Dendritic cell treated with granulocyte-macrophage colony-stimulating factor and Interleukin-4, amounts not matched to agents 40 ng/mL and 50 ng/mL, for 4 days (primary cell): ENCODE measurements around the gene MEAK7.
A peak's percentile ranks its signal among the peaks of the same experiment; 100 is the strongest.

Source experiments
- H3K27ac Mint-ChIP-seq: one replicate; pipeline ENCODE4 v1.8.0; 2022; ENCODE audit warnings: mild to moderate bottlenecking, mixed read lengths
- H3K27me3 Mint-ChIP-seq: one replicate; pipeline ENCODE4 v1.8.0; 2022; ENCODE audit warnings: mild to moderate bottlenecking, mixed read lengths
- H3K36me3 Mint-ChIP-seq: one replicate; pipeline ENCODE4 v1.8.0; 2022; ENCODE audit warnings: low read depth, mixed read lengths
- H3K4me1 Mint-ChIP-seq: one replicate; pipeline ENCODE4 v1.8.0; 2022; ENCODE audit warnings: low read depth, mixed read lengths
- H3K4me3 Mint-ChIP-seq: one replicate; pipeline ENCODE4 v1.8.0; 2022; ENCODE audit warnings: mild to moderate bottlenecking, moderate library complexity, mixed read lengths
- H3K9me3 Mint-ChIP-seq: one replicate; pipeline ENCODE4 v1.8.0; 2022; ENCODE audit warnings: mixed read lengths
- intact Hi-C: fragments of 100-400 bp; cut with micrococcal nuclease; formaldehyde crosslinking; loops from one replicate; pipeline ENCODE4 v1.15.0; 2022

MEAK7 gene

GRCh38 chr16:84511831-84512230 is 7.4 kb upstream of the MEAK7 start:
- intact Hi-C loops: loop anchor here (1.0 to 5.0 kb wide), 3 partner anchors 50 to 215 kb away; no protein-coding TSS in a partner anchor
- Mint-ChIP-seq H3K36me3 (no peaks in the 10 kb centered on the region), H3K27ac (no peak overlapping the region), H3K4me1 (peaks cover 55% of the 10 kb centered on the region), H3K27me3 (peaks cover 1% of the 10 kb centered on the region), H3K9me3 (no peaks in the 10 kb centered on the region), H3K4me3 (no peak overlapping the region)

- peaks cover 1% of the 10 kb centered on the region for H3K27me3 Mint-ChIP-seq
- no peaks in the 10 kb centered on the region for H3K36me3 Mint-ChIP-seq
- H3K4me1 Mint-ChIP-seq: peaks cover 55% of the 10 kb centered on the region
- H3K9me3 Mint-ChIP-seq: no peaks in the 10 kb centered on the region
- H3K27ac Mint-ChIP-seq: no peak overlapping the region
- intact Hi-C loops: loop anchor here (1.0 to 5.0 kb wide), 3 partner anchors 51 to 216 kb away; no protein-coding TSS in a partner anchor
- no peak overlapping the region for H3K4me3 Mint-ChIP-seq
Observed at GRCh38 chr16:84511180-84511800, 6.8 kb upstream of the MEAK7 start.

GRCh38 chr16:84509032-84509950 is 4.8 kb upstream of the MEAK7 start:
- no peak overlapping the region for H3K4me3 Mint-ChIP-seq
- peaks cover 57% of the 10 kb centered on the region for H3K4me1 Mint-ChIP-seq
- peaks cover 1% of the 10 kb centered on the region for H3K27me3 Mint-ChIP-seq
- no peak overlapping the region for H3K27ac Mint-ChIP-seq
- H3K36me3 Mint-ChIP-seq: no peaks in the 10 kb centered on the region
- intact Hi-C loops: loop anchor here (5.0 kb wide), 1 partner anchor 552 kb away; no protein-coding TSS in a partner anchor
- H3K9me3 Mint-ChIP-seq: no peaks in the 10 kb centered on the region

GRCh38 chr16:84508502-84508901 is 4.0 kb upstream of the MEAK7 start:
- H3K4me3 Mint-ChIP-seq: no peak overlapping the region
- H3K36me3 Mint-ChIP-seq: no peaks in the 10 kb centered on the region
- H3K27me3 Mint-ChIP-seq: peaks cover 1% of the 10 kb centered on the region
- intact Hi-C loops: loop anchor here (5.0 kb wide), 1 partner anchor 551 kb away; no protein-coding TSS in a partner anchor
- no peak overlapping the region for H3K27ac Mint-ChIP-seq
- no peaks in the 10 kb centered on the region for H3K9me3 Mint-ChIP-seq
- peaks cover 56% of the 10 kb centered on the region for H3K4me1 Mint-ChIP-seq

GRCh38 chr16:84507011-84507982 is 2.8 kb upstream of the MEAK7 start:
- H3K27me3 Mint-ChIP-seq: peaks cover 1% of the 10 kb centered on the region
- peak overlapping the region; percentile 54 for H3K4me3 Mint-ChIP-seq
- no peaks in the 10 kb centered on the region for H3K36me3 Mint-ChIP-seq
- no peaks in the 10 kb centered on the region for H3K9me3 Mint-ChIP-seq
- peak overlapping the region; percentile 74 for H3K27ac Mint-ChIP-seq
- intact Hi-C loops: loop anchor here (5.0 kb wide), 1 partner anchor 550 kb away; no protein-coding TSS in a partner anchor
- H3K4me1 Mint-ChIP-seq: peaks cover 61% of the 10 kb centered on the region

- intact Hi-C loops: loop anchor here (5.0 kb wide), 1 partner anchor 548 kb away; no protein-coding TSS in a partner anchor
- H3K9me3 Mint-ChIP-seq: no peaks in the 10 kb centered on the region
- H3K27me3 Mint-ChIP-seq: peaks cover 1% of the 10 kb centered on the region
- H3K4me3 Mint-ChIP-seq: peak overlapping the region; percentile 94
- peak overlapping the region; percentile 90 for H3K27ac Mint-ChIP-seq
- peaks cover 9% of the 10 kb centered on the region for H3K36me3 Mint-ChIP-seq
- peaks cover 49% of the 10 kb centered on the region for H3K4me1 Mint-ChIP-seq
Observed at GRCh38 chr16:84505249-84506187, 1.1 kb upstream of the MEAK7 start.

- H3K27ac Mint-ChIP-seq: peak overlapping the region; percentile 90
- peaks cover 15% of the 10 kb centered on the region for H3K36me3 Mint-ChIP-seq
- no peaks in the 10 kb centered on the region for H3K27me3 Mint-ChIP-seq
- peak overlapping the region; percentile 94 for H3K4me3 Mint-ChIP-seq
- H3K9me3 Mint-ChIP-seq: no peaks in the 10 kb centered on the region
- intact Hi-C loops: no loop called here
- H3K4me1 Mint-ChIP-seq: peaks cover 49% of the 10 kb centered on the region
Observed at GRCh38 chr16:84503751-84504395, 586 bp downstream of the MEAK7 start.

GRCh38 chr16:84502581-84502980 is 1.9 kb downstream of the MEAK7 start:
- Mint-ChIP-seq H3K4me3 (no peak overlapping the region), H3K27me3 (no peaks in the 10 kb centered on the region), H3K9me3 (no peaks in the 10 kb centered on the region), H3K36me3 (peaks cover 24% of the 10 kb centered on the region), H3K27ac (no peak overlapping the region), H3K4me1 (peaks cover 46% of the 10 kb centered on the region)
- intact Hi-C loops: no loop called here

- Mint-ChIP-seq H3K36me3 (peaks cover 29% of the 10 kb centered on the region), H3K27ac (no peak overlapping the region), H3K27me3 (no peaks in the 10 kb centered on the region), H3K9me3 (no peaks in the 10 kb centered on the region), H3K4me1 (peaks cover 41% of the 10 kb centered on the region), H3K4me3 (no peak overlapping the region)
- intact Hi-C loops: no loop called here
Observed at GRCh38 chr16:84502075-84502474, 2.4 kb downstream of the MEAK7 start.

GRCh38 chr16:84501077-84501735 is 3.3 kb downstream of the MEAK7 start:
- no peak overlapping the region for H3K27ac Mint-ChIP-seq
- H3K27me3 Mint-ChIP-seq: no peaks in the 10 kb centered on the region
- intact Hi-C loops: no loop called here
- H3K4me3 Mint-ChIP-seq: no peak overlapping the region
- no peaks in the 10 kb centered on the region for H3K9me3 Mint-ChIP-seq
- peaks cover 32% of the 10 kb centered on the region for H3K4me1 Mint-ChIP-seq
- H3K36me3 Mint-ChIP-seq: peaks cover 37% of the 10 kb centered on the region

GRCh38 chr16:84500531-84500930 is 3.9 kb downstream of the MEAK7 start:
- H3K27me3 Mint-ChIP-seq: no peaks in the 10 kb centered on the region
- H3K27ac Mint-ChIP-seq: no peak overlapping the region
- H3K36me3 Mint-ChIP-seq: peaks cover 44% of the 10 kb centered on the region
- H3K4me3 Mint-ChIP-seq: no peak overlapping the region
- peaks cover 28% of the 10 kb centered on the region for H3K4me1 Mint-ChIP-seq
- no peaks in the 10 kb centered on the region for H3K9me3 Mint-ChIP-seq
- intact Hi-C loops: no loop called here

- Mint-ChIP-seq H3K4me1 (peaks cover 19% of the 10 kb centered on the region), H3K27me3 (no peaks in the 10 kb centered on the region), H3K27ac (no peak overlapping the region), H3K4me3 (no peak overlapping the region), H3K36me3 (peaks cover 53% of the 10 kb centered on the region), H3K9me3 (peaks cover 1% of the 10 kb centered on the region)
- intact Hi-C loops: no loop called here
Observed at GRCh38 chr16:84499638-84500037, 4.8 kb downstream of the MEAK7 start.
